ENCODE data around the gene GPR171.

- TF ChIP-seq CTCF (IDR thresholded peaks at IDR 0.05; ENCODE audit: poor library complexity) (no peak), EZH2 (IDR thresholded peaks at IDR 0.05; ENCODE audit: borderline replicate concordance) (no peak), EZH2phosphoT487 (IDR thresholded peaks at IDR 0.05; ENCODE audit: low read depth, severe bottlenecking, unreplicated experiment) (no peak)
These were observed 24.3 kb upstream of the GPR171 start for GRCh38 chr3:151227266-151227806.
